ENCODE results near the gene CCDC82.

CCDC82 gene

DNA sequence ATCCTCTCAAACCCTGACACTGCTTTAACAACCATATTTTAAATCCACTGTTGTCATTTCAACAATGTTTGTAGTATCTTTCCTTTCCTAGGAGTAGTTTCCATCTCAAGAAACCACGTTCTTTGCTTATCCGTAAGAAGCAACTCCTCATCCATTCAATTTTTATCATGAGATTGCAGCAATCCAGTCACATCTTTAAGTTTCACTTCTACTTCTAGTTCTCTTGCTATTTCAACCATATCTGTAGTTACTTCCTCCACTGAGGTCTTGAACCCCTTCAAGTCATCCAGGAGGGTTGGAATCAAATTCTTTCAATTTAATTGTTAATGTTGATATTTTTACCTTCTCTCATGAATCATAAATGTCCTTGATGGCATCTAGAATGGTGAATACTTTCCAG, 22.4 kb downstream of the CCDC82 start:
- in situ Hi-C loops (cut with MboI; ENCODE audit: low sequenced_read_pairs) = no loop called here

DNA sequence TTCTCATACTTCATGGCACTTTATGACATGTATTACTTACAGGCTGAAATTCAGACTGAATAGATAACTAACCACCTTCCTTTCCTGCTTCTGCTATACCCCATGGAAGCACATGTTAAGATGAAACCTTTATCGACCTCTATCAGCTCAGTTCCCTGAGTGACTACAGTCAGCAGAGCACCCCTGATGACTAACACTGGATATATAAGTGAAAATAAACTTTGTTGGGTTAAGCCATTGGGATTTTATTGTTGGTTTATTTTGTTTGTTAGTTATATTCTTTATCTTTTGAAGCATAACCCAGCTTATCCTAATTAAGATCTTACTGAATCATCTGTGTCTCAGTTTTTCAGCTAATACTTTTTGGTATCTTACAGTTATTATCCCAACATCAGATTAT, 23.7 kb downstream of the CCDC82 start:
- in situ Hi-C loops (cut with MboI; ENCODE audit: low sequenced_read_pairs) = no loop called here

DNA sequence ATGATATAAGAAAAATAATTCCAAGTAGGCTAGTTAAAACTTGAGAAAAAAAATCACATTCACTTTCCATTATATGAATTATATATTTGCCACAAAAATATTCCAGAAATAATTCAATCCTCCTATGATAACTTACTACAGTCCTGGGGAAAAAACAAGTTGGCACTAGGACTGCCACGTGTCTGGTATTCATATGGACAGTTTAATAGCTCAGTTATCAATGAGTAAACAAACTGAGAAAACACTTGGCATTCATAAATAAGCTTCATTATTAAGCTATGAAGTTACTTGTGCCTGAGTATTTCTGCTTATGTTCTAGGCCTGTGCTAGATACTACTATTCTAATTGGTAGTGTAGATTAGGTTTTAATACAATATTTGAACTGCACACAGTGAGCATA, 24.2 kb downstream of the CCDC82 start:
- in situ Hi-C loops (cut with MboI; ENCODE audit: low sequenced_read_pairs) = no loop called here

DNA sequence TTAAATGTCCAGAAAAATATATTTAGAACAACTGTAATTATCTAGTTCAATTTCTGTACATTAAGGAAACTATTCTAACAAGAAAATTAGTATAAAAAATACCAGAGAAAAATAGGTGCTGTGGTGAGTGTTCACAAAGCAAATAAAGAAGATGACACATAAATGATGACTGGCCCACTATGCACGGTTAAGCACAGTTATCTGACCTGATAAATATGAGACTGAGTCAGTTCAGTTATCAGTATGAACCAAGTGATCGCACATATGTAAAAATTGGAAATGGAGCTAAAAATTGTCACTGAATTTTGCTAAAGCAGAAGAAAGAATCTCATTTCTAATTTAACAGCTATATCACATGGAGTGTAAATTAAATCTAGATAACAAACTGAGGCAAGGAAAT, 27.9 kb downstream of the CCDC82 start:
- in situ Hi-C loops (cut with MboI; ENCODE audit: low sequenced_read_pairs) = no loop called here

DNA sequence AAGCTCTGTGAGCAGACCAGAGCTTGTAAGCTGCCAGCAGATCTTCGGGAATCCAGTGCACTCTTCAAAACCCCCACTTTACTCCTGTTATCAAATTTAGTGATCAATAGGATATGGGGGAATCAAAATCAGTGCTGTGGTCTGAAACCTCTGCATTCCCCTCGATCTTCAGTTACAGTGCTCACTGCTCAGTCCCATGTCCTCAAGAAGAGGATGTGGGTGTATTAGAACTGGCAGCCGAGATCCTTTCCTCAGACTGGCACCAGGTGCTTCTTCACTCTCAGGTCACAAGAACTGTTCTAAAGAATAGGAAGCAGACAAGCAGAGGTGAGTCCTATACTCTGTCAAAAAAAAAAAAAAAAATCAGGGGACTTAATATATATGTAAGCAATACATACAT, 31.4 kb downstream of the CCDC82 start:
- in situ Hi-C loops (cut with MboI; ENCODE audit: low sequenced_read_pairs) = no loop called here

DNA sequence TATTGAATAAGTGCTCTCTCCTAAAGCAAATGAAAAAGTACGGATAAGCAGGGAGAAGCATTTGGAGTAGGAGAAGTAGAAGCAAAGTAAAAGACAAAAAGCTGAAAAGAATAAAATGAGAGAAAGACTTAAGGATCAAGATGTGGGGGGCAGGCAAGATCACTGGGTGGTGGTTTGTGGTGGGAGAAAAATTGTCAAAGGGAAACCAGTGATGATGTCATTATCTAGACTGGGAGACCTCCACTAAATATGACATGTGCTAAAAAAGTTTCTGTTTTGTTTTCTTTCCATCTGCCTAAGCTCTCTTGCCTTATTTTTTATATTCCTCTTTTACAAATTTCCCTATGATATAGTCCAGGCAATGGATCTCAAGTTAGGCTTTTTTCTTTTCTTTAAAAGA, 31.9 kb downstream of the CCDC82 start:
- in situ Hi-C loops (cut with MboI; ENCODE audit: low sequenced_read_pairs) = no loop called here

DNA sequence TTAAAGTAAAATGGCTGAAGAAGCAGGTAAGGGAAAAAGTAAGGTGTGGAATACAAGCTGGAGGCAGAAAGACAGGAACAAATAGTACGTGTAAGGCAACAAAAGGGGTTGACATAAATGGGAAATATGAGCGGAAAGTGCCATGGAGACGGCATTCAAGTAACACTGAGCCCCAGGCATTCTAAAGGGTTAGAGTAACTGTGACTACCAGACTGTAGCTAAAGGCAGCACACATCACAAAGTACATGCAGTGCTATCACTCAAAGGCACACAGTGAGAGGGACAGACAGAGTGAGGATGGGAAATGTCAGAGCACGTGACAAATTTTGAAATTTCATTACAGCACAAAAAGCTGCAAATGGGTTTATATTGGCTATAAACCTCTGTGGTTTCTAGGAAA, 32.9 kb downstream of the CCDC82 start:
- in situ Hi-C loops (cut with MboI; ENCODE audit: low sequenced_read_pairs) = no loop called here

DNA sequence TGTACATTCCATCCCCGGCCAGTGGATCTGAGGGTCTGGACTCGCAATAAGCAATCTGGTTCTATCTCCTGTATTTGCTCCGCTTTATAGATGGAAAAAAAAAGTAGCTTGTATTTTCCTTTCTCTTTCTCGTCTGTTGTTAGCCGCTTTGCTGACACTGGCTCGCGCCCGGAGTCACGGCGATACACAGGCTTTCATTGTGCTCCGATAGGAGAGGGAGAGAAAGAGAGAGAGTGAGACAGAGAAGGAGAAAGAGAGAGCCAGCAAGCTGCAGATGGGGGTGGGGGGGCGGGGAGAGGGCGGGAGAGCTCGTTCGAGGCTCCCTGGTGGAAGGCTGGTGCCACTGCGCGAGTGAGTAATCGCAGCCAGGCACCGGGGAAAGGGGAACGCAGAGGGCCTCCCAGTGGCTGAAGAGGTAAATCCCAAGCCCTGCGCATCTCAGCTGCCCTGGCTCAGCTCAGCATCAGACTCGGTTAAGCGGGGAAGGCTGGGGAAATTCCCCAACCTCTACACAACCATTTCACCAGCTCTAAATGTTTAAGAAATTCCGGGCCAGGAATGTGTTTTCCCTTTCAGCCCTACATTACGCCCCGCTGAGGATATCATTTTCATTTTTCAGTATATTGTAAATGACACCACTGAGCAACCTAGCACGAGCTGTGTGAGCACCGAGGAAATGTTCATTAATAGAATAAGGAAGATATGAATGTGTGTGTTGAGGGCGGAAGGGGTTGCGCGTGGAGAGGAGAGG, 46.6 kb downstream of the CCDC82 start, which contains the start of gene MAML2:
MAML2 (minus strand) TSS at position 235 of the 751 bp plus-strand sequence. CDS start 1,300 bp downstream, outside the sequence.
- in situ Hi-C loops (cut with MboI; ENCODE audit: low sequenced_read_pairs) = no loop called here

DNA sequence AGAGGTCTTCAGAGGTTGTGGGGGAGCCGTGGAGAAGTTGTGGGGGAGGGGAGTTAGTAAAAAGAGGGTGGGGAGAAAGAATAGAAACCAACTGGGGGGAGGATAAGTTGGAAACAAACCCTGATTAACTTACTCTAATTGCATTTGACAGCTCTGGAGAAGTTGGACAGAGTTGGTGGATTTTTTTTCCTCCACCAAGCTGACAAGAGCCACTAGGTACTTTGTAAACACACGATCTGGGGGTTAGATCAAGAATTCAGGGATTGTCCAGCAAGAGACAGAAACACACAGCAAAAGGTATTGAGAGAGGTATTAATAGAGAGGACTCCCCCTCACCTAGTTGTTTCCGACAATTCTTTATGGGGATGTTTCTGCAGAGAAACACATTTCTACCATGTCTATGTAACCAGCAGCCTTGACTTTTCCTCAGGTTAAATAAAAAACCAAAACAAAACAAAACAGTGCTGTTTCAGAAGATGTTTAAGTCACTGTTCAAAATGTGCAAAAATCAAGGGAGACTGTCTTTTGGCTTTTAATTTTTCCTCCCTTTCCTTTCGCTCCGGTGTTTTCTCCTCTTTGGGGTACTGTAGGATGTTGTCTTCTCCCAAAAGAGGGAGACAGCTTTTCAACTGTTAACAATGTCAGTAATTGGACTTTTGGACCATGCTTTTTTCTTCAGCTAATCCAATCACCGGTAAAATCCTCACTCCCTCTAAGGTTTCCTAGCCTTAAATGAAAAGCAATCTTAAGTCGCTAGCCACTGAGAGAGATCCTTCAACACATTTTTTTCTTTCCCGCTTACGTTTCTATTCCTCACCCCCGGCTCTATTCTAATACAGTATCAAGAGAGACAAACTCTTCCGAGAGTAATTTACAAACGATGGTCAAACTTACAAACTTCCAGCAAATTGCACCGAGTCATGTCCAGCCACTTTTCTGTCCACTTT, 47.4 kb downstream of the CCDC82 start:
- in situ Hi-C loops (cut with MboI; ENCODE audit: low sequenced_read_pairs) = no loop called here

DNA sequence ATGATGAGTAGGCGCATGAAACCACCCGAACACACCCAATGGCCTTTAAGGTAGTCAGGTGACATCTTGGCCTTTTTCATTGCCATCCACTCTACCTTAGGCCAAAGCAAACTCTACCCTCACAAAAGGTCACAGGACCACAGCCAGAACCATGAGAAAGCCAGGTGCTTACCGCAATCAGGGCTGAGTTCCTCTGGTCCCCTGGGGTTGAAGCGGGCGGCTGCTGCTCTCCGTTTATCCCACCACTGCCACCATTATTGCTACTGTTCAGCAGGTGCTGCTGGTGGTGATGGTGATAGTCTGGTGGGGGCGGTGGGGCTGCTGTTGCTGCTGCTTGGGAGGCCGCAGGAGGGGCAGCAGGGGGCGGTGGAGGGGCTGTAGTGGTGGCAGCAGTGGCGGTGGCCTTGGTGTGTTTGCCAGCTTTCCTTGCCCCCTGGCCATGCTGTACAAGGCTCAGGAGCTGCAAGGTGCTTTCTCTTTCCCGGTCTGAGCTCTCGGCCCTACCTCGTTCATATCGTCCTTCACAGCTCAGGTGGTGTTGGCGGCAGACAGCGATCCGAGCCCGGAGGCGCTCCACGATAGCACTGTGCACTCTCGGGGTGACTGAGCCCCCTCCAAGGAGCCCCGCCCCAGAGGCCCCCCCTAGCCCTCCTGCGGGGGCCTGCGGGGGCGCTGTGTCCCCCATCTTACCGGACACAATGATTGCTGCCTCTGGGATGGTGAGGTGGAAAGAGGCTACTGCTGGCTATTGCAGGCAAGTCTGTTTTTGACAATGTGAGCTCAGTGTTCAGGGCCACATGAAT, 48.3 kb downstream of the CCDC82 start:
- in situ Hi-C loops (cut with MboI; ENCODE audit: low sequenced_read_pairs) = no loop called here

DNA sequence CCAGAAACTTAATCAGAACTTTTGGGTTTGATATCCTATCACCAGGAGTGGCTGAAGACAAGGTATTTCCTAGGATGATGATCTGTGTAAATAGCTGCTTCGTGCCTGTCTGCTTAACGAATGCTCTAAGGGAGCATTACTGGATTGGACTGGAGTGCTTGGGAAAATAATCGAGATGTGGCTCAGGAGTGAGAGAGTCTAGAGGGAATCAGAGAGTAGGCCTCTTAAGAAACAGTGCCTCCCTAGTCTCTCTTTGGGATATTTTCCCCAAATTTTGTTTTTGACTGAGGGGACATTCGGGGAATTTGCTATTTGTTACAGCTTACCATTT, 49.2 kb downstream of the CCDC82 start:
- in situ Hi-C loops (cut with MboI; ENCODE audit: low sequenced_read_pairs) = no loop called here

DNA sequence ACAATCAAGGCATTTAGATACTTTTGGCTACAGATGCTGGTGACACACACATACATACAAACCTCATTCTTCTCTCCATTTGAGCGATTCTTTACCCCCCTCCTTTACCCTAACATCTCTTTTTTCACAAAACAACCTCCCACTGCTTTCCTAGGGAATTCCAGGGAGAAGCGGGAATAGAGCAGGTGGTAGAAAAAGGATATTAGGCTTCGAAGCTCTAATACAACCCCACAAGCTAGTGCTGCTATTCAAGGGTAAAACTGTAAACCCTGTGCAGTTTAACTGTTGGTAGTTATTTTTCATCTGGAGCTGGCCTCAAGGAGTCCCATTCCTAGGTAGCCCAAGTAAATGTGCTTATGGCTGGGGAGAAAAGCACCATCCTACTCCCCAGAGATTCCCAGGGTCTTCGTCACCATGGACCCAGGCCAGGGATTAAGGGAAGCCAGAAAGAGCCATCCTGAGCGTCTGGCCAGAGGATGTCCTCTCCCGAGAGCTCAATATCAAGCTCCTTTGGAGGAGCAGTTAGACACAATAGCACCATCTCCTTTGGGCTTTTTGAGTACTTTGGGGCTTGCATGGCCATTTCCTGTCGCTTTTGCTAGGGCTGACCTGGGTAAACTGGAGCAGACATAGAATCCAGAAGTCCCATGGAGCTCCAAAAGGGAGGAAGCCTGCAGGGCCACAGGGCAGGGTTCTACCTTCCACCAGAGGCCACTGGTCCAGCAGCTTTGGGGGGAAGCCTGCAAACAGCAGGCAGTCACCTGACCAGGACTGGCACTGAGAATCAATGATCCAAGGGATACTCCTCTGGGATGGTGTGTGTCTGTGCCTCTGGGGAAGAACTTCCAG, 49.8 kb downstream of the CCDC82 start:
- in situ Hi-C loops (cut with MboI; ENCODE audit: low sequenced_read_pairs) = no loop called here

DNA sequence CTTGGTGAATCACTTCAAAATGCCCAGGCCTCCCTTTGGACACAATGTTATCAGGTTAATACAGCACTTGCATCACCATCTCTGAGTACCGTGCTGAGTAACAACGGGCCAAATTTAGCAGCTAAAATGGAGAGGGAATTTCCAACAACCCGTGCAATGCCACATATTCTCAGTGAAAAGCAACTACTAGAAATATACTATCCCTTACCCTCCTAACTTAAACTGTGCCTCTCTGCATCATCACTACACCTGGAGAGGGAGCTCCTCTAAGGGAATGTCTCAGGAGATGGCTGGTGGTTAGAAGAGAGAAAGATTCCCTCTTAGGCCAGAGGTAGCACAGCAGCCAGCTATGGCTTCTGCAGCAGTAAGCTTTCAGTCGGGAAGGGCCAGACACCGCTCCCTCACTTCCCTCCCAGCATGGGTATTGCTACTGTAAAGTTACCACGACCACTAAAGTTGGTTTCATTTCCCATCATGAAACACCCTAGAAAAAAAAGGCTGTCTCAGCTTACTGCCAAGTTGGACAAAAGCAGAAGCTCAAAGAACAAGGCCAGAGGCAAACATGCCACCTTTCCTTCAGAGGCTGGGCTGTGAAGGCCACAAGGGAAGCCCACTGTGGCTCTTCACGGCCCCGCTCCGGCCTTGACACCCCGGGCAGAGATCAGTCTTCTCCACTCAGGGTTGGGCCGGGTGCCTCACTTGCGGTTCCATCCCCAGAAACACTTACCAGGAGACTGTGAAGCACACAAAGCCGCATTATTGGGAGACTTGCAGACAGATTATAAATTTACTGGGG, 50.6 kb downstream of the CCDC82 start:
- in situ Hi-C loops (cut with MboI; ENCODE audit: low sequenced_read_pairs) = no loop called here

DNA sequence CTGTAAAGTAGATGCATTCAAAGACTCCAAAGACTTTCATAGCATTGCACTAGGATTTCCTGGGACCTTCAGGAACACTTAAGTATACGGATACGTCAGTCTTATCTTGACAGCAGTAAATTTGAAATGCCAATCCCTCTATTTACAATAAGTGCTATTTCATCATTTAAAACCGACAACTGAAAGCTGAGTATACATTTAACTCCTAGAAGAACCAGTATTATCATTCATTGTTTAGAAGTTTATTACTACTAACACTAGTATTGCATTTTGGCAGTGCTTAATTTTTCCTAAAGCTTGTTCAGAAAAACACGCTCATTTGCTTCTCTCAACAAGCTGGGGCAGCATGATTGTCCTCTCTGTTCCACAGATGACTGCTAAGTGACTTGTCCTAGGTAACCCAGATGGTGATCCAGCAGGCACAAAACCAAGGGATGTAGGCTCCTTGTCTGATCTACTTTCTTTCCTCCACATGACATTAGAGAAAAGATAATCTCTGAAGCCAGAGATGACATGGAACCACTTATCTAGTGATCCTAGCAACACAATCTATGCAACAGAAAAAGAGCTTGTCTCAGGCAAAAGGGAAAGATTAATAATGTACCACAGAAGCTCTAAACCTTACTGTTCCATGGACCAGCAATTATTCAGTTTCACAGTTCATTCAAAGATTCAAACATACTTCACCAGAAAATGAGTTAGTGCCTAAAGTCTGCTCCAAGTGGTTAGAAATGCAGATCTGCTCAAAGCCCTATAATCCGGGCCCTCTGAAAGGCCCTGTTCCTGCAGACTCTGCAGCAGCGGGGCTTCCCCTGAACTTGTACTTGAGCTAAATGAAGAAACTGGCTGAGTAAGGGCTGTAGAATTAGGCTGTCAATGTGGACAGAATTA, 51.9 kb downstream of the CCDC82 start:
- in situ Hi-C loops (cut with MboI; ENCODE audit: low sequenced_read_pairs) = no loop called here

DNA sequence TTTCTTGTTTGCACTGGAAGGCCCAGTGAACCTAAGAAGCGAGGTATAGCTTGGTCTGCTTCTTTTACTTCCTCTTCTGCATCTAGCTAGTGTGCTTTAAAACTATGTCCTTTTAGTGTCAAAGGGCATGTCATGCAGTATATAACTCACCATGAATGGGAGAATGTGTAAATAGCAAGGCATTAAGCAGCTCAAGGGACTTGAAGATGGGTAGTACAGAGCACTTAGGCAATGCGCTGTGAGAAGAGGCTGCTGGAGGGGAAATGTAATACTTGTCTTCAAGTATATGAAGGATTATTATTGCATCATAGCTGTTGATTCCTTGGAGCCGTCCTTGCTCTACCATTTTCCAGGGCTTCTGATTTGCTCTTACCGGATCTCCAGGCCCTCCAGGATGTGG, 54.3 kb downstream of the CCDC82 start:
- in situ Hi-C loops (cut with MboI; ENCODE audit: low sequenced_read_pairs) = no loop called here

DNA sequence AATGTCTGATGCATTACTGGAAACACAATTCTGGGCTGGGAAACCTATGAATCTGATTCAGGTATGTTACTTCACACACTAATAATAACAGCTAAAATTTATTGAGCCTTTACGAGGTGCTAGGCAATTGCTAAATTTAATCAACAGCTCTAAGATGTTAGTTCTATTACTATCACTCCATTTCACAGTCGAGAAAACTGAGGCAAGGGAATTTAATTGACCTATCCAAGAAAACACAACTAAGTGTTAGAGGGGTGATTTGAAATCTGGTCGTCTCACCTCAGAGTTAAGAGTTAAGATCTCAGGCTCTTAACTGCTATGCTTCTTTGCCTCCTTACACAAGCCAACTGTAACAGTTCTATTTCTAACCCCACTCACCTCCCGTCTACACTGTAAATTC, 55.5 kb downstream of the CCDC82 start:
- in situ Hi-C loops (cut with MboI; ENCODE audit: low sequenced_read_pairs) = no loop called here

DNA sequence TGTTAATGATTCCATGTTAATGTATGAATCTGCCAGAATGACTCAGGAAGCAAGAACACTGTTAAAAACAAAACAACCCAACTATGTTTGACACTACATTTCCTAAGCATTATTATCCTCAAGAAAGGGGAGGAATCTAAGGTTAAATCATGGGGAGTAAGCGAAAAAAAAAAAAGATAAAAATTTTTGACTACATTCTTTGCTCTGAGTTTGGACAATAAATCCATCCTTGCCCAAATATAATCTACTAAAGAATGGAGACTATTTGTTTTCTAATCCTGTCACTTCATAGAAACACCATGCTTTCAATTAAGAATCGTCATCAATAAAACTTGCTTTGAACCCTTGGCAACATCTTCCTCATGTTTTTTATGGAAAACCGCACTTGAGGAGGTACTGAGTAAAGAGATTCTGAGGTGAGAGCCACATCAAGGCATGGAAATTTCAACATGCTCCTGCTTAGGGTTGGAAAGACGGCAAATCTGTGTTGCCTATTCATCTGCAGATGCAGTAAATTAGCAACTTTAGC, 56.5 kb downstream of the CCDC82 start:
- in situ Hi-C loops (cut with MboI; ENCODE audit: low sequenced_read_pairs) = no loop called here

DNA sequence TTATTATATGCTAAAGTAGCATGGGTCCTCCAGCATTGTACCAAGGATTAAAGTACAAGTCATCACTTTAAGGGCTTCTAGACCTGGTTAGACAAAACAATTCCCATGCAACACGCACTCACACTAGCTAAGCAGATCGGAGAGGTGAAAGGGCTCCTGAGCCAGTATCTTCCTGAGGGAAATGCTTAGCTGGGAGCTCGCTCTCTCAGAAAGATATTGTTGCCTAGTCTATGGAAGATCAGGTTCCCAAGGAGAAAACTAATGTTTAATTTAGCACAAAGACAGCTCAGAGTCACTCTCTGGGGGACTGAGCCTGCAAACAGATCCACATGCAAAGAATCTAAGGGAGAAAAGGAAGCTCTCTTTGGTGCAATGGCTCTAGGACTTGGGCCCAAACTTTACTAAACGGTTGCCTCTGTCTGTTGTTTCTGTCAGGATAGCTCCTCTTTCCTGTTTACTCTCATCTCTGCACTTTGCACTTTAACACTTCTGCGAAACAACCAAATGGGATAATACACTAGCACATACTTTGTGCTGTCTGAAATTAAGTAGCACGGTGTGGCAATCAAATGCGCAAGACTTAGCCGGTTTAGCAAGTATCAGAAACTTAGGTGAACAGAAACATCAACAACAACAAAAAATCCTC, 57.5 kb downstream of the CCDC82 start:
- in situ Hi-C loops (cut with MboI; ENCODE audit: low sequenced_read_pairs) = no loop called here

Measured in HL-60/S4 treated with phorbol 12-myristate 13-acetate at 8.2 ng/mL for 4 days and 3 days (cell line).